Heart left ventricle (tissue), 13 donors: Measurements from ENCODE around the gene HTR1A.

Experiments used
- POLR2A ChIP-seq, 2 donors: fragments of 450-650 bp; IDR thresholded peaks; one replicate each; pipeline ENCODE4 v1.6.1; 2017; ENCODE audit warnings: antibody characterized with exemption in 2 of 2, mild to moderate bottlenecking in 2 of 2, moderate library complexity in 2 of 2
- TF ChIP-seq, protein P1 (sequence below), 12 donors: fragments of 200-600 bp; sonication (generic) in 4 of 12; IDR thresholded peaks; one replicate each; pipeline versions ENCODE4 v1.5.0 to v1.8.0; 2018 to 2022; ENCODE audit warnings: antibody characterized with exemption in 12 of 12, mild to moderate bottlenecking in 5 of 12
- donor health status: ischemic (EF 13 %, LVEDD 7.1; RV severe dilation, severe dysfunction).
- donor health status: DM: no; HTN: yes; CAD: no.
- donor health status: DM: no; HTN: no; CAD: no.
- donor health status: ischemic (EF 25% LVEDD 6.9; RV normal size, moderate dysfunction).
- donor health status: ischemic (EF 25% LVEDD 5.7; RV mildly dilated, moderate dysfunction).
- donor health status: ischemic (EF 35%, LVEDD 5.7; RV mildly dilated, moderate dysfunction).
- donor health status: nonischemic (EF 11% LVEDD 7.7; RV severe dilation, severe dysfunction).
- donor health status: DM: yes; HTN: yes; CAD: no.
- donor health status: PGD.
- donor health status: ischemic (EF 29% LVEDD 5.4; RV normal size, mild dysfunction).
- donor health status: nonischemic (EF 23%, LVEDD 6.1; RV moderate dilation, normal function).

DNA sequence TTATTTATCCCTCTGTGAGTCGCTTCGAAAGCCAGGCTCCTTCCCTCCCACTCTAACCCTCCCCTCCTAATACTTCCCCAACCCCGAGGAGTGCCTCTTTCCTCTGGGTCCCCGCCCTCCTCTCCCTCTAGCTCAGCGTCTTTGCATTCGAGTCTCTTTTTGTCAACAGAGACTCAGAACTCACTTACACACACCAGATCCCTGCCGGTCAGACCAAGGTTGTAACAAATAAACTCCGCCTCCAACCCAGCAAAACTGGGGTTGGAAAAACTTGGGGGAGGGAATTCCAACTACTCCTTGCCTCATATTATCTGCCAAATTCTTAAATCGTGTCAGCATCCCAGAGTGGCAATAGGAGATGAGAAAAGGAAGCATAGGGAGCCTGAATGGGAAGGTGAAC lies at the start of gene HTR1A:
- no peak for TF ChIP-seq POLR2A (IDR thresholded peaks at IDR 0.05)
- TF ChIP-seq, protein P1, sequence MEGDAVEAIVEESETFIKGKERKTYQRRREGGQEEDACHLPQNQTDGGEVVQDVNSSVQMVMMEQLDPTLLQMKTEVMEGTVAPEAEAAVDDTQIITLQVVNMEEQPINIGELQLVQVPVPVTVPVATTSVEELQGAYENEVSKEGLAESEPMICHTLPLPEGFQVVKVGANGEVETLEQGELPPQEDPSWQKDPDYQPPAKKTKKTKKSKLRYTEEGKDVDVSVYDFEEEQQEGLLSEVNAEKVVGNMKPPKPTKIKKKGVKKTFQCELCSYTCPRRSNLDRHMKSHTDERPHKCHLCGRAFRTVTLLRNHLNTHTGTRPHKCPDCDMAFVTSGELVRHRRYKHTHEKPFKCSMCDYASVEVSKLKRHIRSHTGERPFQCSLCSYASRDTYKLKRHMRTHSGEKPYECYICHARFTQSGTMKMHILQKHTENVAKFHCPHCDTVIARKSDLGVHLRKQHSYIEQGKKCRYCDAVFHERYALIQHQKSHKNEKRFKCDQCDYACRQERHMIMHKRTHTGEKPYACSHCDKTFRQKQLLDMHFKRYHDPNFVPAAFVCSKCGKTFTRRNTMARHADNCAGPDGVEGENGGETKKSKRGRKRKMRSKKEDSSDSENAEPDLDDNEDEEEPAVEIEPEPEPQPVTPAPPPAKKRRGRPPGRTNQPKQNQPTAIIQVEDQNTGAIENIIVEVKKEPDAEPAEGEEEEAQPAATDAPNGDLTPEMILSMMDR (IDR thresholded peaks at IDR 0.05), result no peak
